Gastrocnemius medialis (tissue), 4 donors: ENCODE results near the gene ATP1A2.

ENCODE experiments used
- CTCF ChIP-seq, 5 experiments: fragments of 450-650 bp in 3 of 5; fragments of 200-600 bp in 2 of 5; sonication (generic) in 2 of 5; IDR thresholded peaks in 4 of 5; conservative IDR thresholded peaks in 1 of 5; 1 replicate in 4 of 5; 2 replicates in 1 of 5; pipeline ENCODE4 v1.5.1; 2016 to 2019; ENCODE audit warnings: antibody characterized with exemption in 5 of 5, mild to moderate bottlenecking in 3 of 5, moderate library complexity in 3 of 5
- POLR2A ChIP-seq, 2 donors: fragments of 450-650 bp; IDR thresholded peaks; one replicate each; pipeline ENCODE4 v1.6.1; 2017; ENCODE audit warnings: antibody characterized with exemption in 2 of 2, mild to moderate bottlenecking in 2 of 2, moderate library complexity in 2 of 2

- TF ChIP-seq CTCF (IDR thresholded peaks at IDR 0.05 in 4 of 5, conservative IDR thresholded peaks at IDR 0.05 in 1 of 5) (no peak), POLR2A (IDR thresholded peaks at IDR 0.05) (no peak)
Measured at GRCh38 chr1:160171980-160172379, 56.4 kb downstream of the ATP1A2 start.
